NB4 (cell line): ENCODE measurements around the gene PRTN3.
"Not testable (repeated sequence)": the region's sequence is repeated elsewhere in the genome, so short reads cannot be mapped to it uniquely, and the experiment has no call there.

Experiments used
- DNase-seq: peaks from one replicate; pipeline ENCODE4 v3.0.0; 2010; ENCODE audit warnings: low read depth
- H3K4me3 ChIP-seq: one replicate; pipeline ENCODE4 v1.5.1; 2011; ENCODE audit warnings: mild to moderate bottlenecking, low read depth, low read length, moderate library complexity
- MYC ChIP-seq: IDR thresholded peaks from 2 replicates; pipeline ENCODE4 v1.6.1; 2011; ENCODE audit warnings: low read depth, low read length
- POLR2A ChIP-seq: IDR thresholded peaks from 2 replicates; pipeline ENCODE4 v1.6.1; 2011; ENCODE audit warnings: mild to moderate bottlenecking; ENCODE audit not compliant: insufficient read length; ENCODE audit errors: extremely low read depth
- TF ChIP-seq, protein P1 (sequence below): IDR thresholded peaks from 2 replicates; pipeline ENCODE4 v1.6.1; 2011; ENCODE audit warnings: low read depth, low read length
- TF ChIP-seq, protein P2 (sequence below): IDR thresholded peaks from one replicate; pipeline ENCODE4 v1.5.1; 2012; ENCODE audit warnings: low read depth, low read length

Gene PRTN3

DNA sequence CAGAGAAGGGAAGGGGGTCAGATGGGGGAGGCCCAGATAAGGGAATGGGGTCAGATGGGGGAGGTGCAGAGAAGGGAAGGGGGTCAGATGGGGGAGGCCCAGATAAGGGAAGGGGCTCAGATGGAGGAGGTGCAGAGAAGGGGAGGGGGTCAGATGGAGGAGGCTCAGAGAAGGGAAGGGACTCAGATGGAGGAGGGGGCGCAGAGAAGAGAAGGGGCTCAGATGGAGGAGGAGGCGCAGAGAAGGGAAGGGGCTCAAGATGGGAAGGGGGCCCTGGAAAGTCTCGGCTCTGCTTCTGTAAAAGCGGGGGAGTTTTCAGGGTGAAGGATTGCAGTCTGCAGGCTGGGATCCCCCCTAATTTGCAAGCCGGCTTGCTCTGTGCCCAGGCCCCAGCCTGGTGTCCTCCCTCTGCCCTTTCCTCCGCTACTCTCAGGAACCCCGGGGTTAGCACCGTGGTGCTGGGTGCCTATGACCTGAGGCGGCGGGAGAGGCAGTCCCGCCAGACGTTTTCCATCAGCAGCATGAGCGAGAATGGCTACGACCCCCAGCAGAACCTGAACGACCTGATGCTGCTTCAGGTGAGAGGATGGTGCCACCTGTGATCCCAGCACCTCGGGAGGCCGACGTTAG lies 11.6 kb upstream of the PRTN3 start:
- H3K4me3 ChIP-seq = peak overlapping the region; percentile 69
- DNase-seq = peak; percentile 48
- TF ChIP-seq, protein P1, sequence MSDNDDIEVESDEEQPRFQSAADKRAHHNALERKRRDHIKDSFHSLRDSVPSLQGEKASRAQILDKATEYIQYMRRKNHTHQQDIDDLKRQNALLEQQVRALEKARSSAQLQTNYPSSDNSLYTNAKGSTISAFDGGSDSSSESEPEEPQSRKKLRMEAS = no peak
- TF ChIP-seq, protein P2, sequence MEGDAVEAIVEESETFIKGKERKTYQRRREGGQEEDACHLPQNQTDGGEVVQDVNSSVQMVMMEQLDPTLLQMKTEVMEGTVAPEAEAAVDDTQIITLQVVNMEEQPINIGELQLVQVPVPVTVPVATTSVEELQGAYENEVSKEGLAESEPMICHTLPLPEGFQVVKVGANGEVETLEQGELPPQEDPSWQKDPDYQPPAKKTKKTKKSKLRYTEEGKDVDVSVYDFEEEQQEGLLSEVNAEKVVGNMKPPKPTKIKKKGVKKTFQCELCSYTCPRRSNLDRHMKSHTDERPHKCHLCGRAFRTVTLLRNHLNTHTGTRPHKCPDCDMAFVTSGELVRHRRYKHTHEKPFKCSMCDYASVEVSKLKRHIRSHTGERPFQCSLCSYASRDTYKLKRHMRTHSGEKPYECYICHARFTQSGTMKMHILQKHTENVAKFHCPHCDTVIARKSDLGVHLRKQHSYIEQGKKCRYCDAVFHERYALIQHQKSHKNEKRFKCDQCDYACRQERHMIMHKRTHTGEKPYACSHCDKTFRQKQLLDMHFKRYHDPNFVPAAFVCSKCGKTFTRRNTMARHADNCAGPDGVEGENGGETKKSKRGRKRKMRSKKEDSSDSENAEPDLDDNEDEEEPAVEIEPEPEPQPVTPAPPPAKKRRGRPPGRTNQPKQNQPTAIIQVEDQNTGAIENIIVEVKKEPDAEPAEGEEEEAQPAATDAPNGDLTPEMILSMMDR = no peak
- TF ChIP-seq MYC (no peak), POLR2A (no peak)

DNA sequence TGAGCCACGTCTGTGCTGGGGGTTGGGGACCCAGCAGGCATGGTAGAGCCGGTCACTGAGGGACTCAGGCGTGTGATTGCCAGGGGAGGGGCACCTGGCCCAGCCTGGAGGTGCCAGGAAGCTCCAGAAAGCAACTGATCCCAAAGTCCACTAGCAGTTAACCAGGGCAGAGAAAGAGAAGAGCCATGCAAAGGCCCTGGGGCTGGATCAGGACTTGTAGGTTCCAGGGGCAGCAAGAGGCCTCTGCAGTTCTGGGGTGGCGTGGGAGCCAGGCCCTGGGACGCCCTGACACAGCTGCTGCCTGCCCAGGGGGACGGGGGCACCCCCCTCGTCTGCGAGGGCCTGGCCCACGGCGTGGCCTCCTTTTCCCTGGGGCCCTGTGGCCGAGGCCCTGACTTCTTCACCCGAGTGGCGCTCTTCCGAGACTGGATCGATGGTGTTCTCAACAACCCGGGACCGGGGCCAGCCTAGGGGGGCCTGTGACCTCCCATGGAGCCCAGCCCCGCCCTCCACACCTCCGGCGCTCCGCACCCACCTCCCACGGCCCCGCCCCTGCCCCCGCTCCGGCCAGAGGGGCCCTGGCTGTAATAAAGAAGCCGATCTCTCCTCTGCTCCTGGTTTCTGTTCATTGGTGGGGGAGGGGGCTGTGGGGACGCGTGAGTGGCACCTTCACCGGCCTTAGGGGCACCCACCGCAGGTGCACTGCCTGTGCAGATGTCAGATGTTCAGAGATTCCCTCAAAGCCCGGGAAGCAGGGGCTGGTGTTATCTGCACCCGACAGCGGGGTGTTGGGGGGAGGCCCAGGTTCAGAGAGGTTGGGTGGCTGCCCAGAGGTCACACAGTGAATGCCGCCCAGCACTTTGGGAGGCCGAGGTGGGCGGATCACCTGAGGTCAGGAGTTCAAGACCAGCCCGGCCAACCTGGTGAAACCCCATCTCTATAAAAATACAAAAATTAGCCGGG lies 9.1 kb upstream of the PRTN3 start:
- TF ChIP-seq, protein P2 = no peak
- TF ChIP-seq MYC = no peak
- TF ChIP-seq, protein P1 = no peak
- peak; percentile 30 for DNase-seq

DNA sequence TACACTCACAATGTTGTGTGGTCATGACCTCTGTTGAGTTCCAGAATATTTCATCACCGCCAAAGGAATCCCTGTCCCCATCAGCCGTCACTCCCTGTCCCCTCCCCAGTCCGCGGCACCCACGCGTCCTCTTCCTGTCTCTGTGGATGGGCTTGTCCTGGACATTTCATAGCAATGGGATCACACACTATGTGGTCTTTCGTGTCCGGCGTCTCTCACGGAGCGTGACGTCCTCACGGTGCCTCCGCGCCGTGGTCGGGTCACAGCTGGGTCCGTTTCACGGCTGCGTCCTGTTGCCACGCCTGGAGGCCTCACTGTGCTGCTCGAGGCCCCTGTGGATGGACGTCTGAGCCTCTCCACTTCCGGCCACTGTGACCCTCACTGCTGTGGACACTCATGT lies 6.6 kb upstream of the PRTN3 start:
- no peak for DNase-seq
- H3K4me3 ChIP-seq = no peak overlapping the region
- no peak for TF ChIP-seq MYC
- TF ChIP-seq, protein P2 = no peak
- no peak for TF ChIP-seq POLR2A
- TF ChIP-seq, protein P1 = no peak

More for the DNA sequence above, 9.1 kb upstream of the PRTN3 start:
- no peak overlapping the region for H3K4me3 ChIP-seq

DNA sequence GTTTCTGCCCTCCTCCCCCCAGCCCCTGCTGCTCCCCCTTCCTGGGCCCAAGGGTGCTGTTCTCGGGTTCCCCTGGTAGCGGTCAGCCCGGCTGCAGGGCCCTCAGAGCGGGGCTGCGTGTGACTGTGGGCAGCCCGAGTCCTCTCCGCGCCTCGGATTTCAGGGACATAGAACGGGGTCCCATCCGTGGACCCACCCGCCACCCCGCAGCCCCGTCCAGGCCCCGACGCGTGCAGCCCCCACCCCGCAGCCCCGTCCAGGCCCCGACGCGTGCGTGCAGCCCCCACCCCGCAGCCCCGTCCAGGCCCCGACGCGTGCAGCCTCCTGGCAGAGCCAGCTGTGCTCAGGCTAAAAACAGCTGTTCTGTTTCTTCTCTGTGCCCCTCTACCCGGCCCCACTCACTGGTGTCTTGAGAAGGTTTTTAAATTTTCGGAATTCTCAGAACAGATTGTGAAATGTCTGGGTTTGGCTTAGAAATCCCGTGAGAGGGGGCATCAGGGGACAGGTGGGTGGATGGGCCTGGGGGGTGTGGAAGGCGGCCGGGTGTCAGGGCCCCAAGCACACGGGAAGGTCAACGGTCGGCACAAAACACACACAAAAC lies 5.5 kb upstream of the PRTN3 start:
- TF ChIP-seq POLR2A = no peak
- TF ChIP-seq, protein P1 = no peak
- no peak for DNase-seq
- H3K4me3 ChIP-seq = no peak overlapping the region

DNA sequence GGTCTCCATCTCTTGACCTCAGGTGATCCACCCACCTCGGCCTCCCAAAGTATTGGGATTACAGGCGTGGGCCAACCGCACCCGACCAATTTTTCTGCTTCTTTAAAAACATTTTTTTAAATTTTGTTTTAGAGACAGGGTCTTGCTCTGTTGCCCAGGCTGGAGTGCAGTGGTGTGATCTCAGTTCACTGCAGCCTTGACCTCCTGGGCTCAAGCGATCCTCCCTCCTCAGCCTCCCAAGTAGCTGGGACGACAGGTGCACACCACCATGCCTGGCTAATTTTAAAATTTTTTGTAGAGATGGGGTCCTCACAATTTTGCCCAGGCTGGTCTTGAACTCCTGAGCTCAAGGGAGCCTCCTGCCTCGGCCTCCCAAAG lies 2.0 kb downstream of the PRTN3 start:
- DNase-seq = not testable (repeated sequence)
- H3K4me3 ChIP-seq = peak overlapping the region; percentile 80

DNA sequence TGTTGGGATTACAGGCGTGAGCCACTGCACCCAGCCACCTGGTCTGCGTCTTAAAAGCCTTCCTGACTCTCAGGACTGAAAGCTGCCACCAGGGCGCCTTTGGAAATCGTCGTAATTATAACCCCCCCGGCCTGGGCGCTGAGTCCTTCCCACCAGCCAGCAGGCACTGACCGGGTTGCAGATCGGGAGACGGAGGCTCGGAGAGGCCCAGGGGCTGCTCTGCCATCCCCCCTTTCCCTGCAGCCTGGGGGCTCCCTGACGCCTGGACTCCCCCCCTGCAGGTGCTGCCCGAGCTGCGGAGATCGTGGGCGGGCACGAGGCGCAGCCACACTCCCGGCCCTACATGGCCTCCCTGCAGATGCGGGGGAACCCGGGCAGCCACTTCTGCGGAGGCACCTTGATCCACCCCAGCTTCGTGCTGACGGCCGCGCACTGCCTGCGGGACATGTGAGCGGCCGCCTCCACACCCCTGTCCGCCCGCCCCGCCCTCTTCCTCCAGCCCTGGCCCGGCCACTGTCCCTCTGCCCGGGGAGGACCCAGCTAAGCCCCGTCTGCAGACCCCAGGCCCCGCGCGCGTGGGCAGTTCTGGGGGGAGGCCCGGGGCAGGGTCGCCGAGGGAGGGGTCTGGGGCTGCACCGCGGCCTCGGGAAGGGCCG lies 2.5 kb downstream of the PRTN3 start:
- TF ChIP-seq MYC (no peak), POLR2A (no peak)
- TF ChIP-seq, protein P2 = no peak
- TF ChIP-seq, protein P1 = no peak
- peak overlapping the region; percentile 80 for H3K4me3 ChIP-seq
- DNase-seq = peak; percentile 66
